GM23248 (cell line): ENCODE data around the gene CSF1R. TPM values are rescaled to one million over a fixed set of nuclear protein-coding genes. Genes with fewer than 3 reads are reported as not detected.

Source experiments
- DNase-seq: peaks from one replicate; pipeline ENCODE4 v3.0.0-alpha.2; 2015
- H2AFZ ChIP-seq: fragments of 200-600 bp; sonication (generic); 2 replicates; pipeline ENCODE4 v1.6.1; 2016; ENCODE audit warnings: antibody characterized with exemption
- H3F3A ChIP-seq: fragments of 200-600 bp; sonication (generic); 2 replicates; pipeline ENCODE4 v1.6.1; 2016; ENCODE audit warnings: mild to moderate bottlenecking, antibody characterized with exemption, mixed run types; ENCODE audit not compliant: insufficient read depth
- H3K27ac ChIP-seq: fragments of 200-600 bp; sonication (generic); 2 replicates; pipeline ENCODE4 v1.5.1; 2016; ENCODE audit warnings: mild to moderate bottlenecking
- H3K27me3 ChIP-seq: fragments of 200-600 bp; sonication (generic); replicated peaks from 2 replicates; pipeline ENCODE4 v1.6.1; 2016; ENCODE audit warnings: mild to moderate bottlenecking; ENCODE audit not compliant: insufficient read depth
- H3K36me3 ChIP-seq: fragments of 200-600 bp; sonication (generic); 2 replicates; pipeline ENCODE4 v1.6.1; 2016; ENCODE audit warnings: low read depth, mild to moderate bottlenecking
- H3K4me1 ChIP-seq: fragments of 200-600 bp; sonication (generic); 2 replicates; pipeline ENCODE4 v1.6.1; 2016; ENCODE audit warnings: mild to moderate bottlenecking; ENCODE audit not compliant: insufficient read depth
- H3K4me2 ChIP-seq: fragments of 200-600 bp; sonication (generic); one replicate; pipeline ENCODE4 v1.6.1; 2016; ENCODE audit warnings: mild to moderate bottlenecking; ENCODE audit not compliant: unreplicated experiment
- H3K4me3 ChIP-seq: fragments of 200-600 bp; sonication (generic); 2 replicates; pipeline ENCODE4 v1.5.1; 2016; ENCODE audit warnings: mild to moderate bottlenecking
- H3K79me2 ChIP-seq: fragments of 200-600 bp; sonication (generic); 2 replicates; pipeline ENCODE4 v1.6.1; 2016; ENCODE audit warnings: mild to moderate bottlenecking; ENCODE audit not compliant: insufficient read depth
- H3K9ac ChIP-seq: fragments of 200-600 bp; sonication (generic); 2 replicates; pipeline ENCODE4 v1.6.1; 2016; ENCODE audit warnings: mild to moderate bottlenecking
- H3K9me2 ChIP-seq: fragments of 200-600 bp; sonication (generic); 2 replicates; pipeline ENCODE4 v1.6.1; 2016; ENCODE audit warnings: mixed run types, mild to moderate bottlenecking, moderate library complexity; ENCODE audit not compliant: insufficient read depth
- H3K9me3 ChIP-seq: fragments of 200-600 bp; sonication (generic); one replicate; pipeline ENCODE4 v1.6.1; 2017; ENCODE audit warnings: low read depth
- H4K20me1 ChIP-seq: fragments of 200-600 bp; sonication (generic); 2 replicates; pipeline ENCODE4 v1.6.0; 2016; ENCODE audit not compliant: insufficient read depth
- EZH2 ChIP-seq: fragments of 200-600 bp; sonication (generic); IDR thresholded peaks from 2 replicates; pipeline ENCODE4 v1.6.1; 2018; ENCODE audit warnings: antibody characterized with exemption, mild to moderate bottlenecking; ENCODE audit not compliant: insufficient read depth, poor library complexity, severe bottlenecking
- EZH2phosphoT487 ChIP-seq: fragments of 200-600 bp; sonication (generic); IDR thresholded peaks from 2 replicates; pipeline ENCODE4 v1.6.1; 2018; ENCODE audit warnings: antibody characterized with exemption, moderate library complexity, mild to moderate bottlenecking, low read depth; ENCODE audit not compliant: insufficient read depth
- WGBS, 2 experiments: methylation state at CpG; one replicate each; pipeline ENCODE4 v1.1.6; 2015 to 2017; ENCODE audit warnings: low lambda C conversion rate in 2 of 2, low coverage in 1 of 2; ENCODE audit errors: missing lambda C conversion rate in 2 of 2; 5-methylcytosine and 5-hydroxymethylcytosine counted together
- in situ Hi-C: fragments of 300-500 bp; cut with MboI; formaldehyde crosslinking; loops from 2 replicates; pipeline ENCODE4 v1.15.0; 2020
- polyA plus RNA-seq: library from polyadenylated mRNA; unstranded; fragments of >200 nt; fragmentation: Nextera tagmentation; extraction: Ambion mirVana; gene quantifications from 2 replicates; pipeline ENCODE4 v1.2.1, GENCODE V29; 2016
- total RNA-seq: library from RNA; depleted of rRNA; stranded (reverse); fragments of >200 nt; shearing (Covaris generic); gene quantifications from 2 replicates; pipeline ENCODE4 v1.2.3, GENCODE V29; 2014

CSF1R gene
- total and polyA plus RNA-seq, 2 experiments from 2014 or later: 0.56 TPM; not detected in 1

- H3F3A ChIP-seq: peaks cover 67% of the 10 kb centered on the region
- no peak for TF ChIP-seq EZH2phosphoT487
- no peak for TF ChIP-seq EZH2
- H3K9me3 ChIP-seq: no peaks in the 10 kb centered on the region
- WGBS, 2 experiments: 0 to 3% methylated on average over 6 of the region's 6 CpGs
- H2AFZ ChIP-seq: 0 out of 2 replicates have a peak overlapping the region, but pooled peaks have one; percentile 5
- H4K20me1 ChIP-seq: no peaks in the 10 kb centered on the region
- H3K27me3 ChIP-seq: no peaks in the 10 kb centered on the region
- H3K36me3 ChIP-seq: 0 out of 2 replicates have a peak, but pooled peaks cover 11% of the 10 kb centered on the region
- DNase-seq: peak; percentile 97
- peak overlapping the region; percentile 88 for H3K27ac ChIP-seq
- H3K9me2 ChIP-seq: no peaks in the 10 kb centered on the region
- peak overlapping the region; percentile 69 for H3K9ac ChIP-seq
- no peaks in the 10 kb centered on the region for H3K79me2 ChIP-seq
- peaks cover 43% of the 10 kb centered on the region for H3K4me1 ChIP-seq
- H3K4me2 ChIP-seq: peak overlapping the region; percentile 9
- H3K4me3 ChIP-seq: no peak overlapping the region
- in situ Hi-C loops: loop anchor here (25.0 kb wide), 1 partner anchor 275 kb away; no protein-coding TSS in a partner anchor
Observed at GRCh38 chr5:150112201-150113046, 26.1 kb upstream of the CSF1R start.

- no peak overlapping the region for H3K4me2 ChIP-seq
- no peaks in the 10 kb centered on the region for H3K9me2 ChIP-seq
- peaks cover 65% of the 10 kb centered on the region for H3F3A ChIP-seq
- H3K9ac ChIP-seq: no peak overlapping the region
- peaks cover 38% of the 10 kb centered on the region for H3K4me1 ChIP-seq
- TF ChIP-seq EZH2 (no peak), EZH2phosphoT487 (no peak)
- no peaks in the 10 kb centered on the region for H3K79me2 ChIP-seq
- H3K27me3 ChIP-seq: no peaks in the 10 kb centered on the region
- H2AFZ ChIP-seq: no peak overlapping the region
- no peaks in the 10 kb centered on the region for H4K20me1 ChIP-seq
- 0 out of 2 replicates have a peak, but pooled peaks cover 4% of the 10 kb centered on the region for H3K36me3 ChIP-seq
- no peak for DNase-seq
- H3K9me3 ChIP-seq: no peaks in the 10 kb centered on the region
- in situ Hi-C loops: loop anchor here (25.0 kb wide), 1 partner anchor 274 kb away; no protein-coding TSS in a partner anchor
- H3K4me3 ChIP-seq: no peak overlapping the region
- WGBS, 2 experiments: 80 to 81% methylated on average over 8 of the region's 8 CpGs
- H3K27ac ChIP-seq: no peak overlapping the region
Observed at GRCh38 chr5:150111122-150111521, 24.8 kb upstream of the CSF1R start.

- 79 to 80% methylated on average over 4 of the region's 4 CpGs for WGBS, 2 experiments
- H3K36me3 ChIP-seq: no peaks in the 10 kb centered on the region
- no peak overlapping the region for H3K4me3 ChIP-seq
- no peaks in the 10 kb centered on the region for H3K79me2 ChIP-seq
- H2AFZ ChIP-seq: no peak overlapping the region
- no peaks in the 10 kb centered on the region for H3K27me3 ChIP-seq
- no peaks in the 10 kb centered on the region for H4K20me1 ChIP-seq
- no peak for DNase-seq
- H3K9me2 ChIP-seq: no peaks in the 10 kb centered on the region
- H3K9me3 ChIP-seq: no peaks in the 10 kb centered on the region
- no peak overlapping the region for H3K4me2 ChIP-seq
- in situ Hi-C loops: loop anchor here (25.0 kb wide), 1 partner anchor 273 kb away; no protein-coding TSS in a partner anchor
- no peak for TF ChIP-seq EZH2phosphoT487
- TF ChIP-seq EZH2: no peak
- peaks cover 38% of the 10 kb centered on the region for H3K4me1 ChIP-seq
- H3K9ac ChIP-seq: no peak overlapping the region
- H3K27ac ChIP-seq: no peak overlapping the region
- peaks cover 65% of the 10 kb centered on the region for H3F3A ChIP-seq
Observed at GRCh38 chr5:150109921-150110320, 23.6 kb upstream of the CSF1R start.

GRCh38 chr5:150108711-150109514 lies 22.6 kb upstream of the CSF1R start:
- Histone ChIP-seq H3K36me3 (no peaks in the 10 kb centered on the region), H3K9me2 (no peaks in the 10 kb centered on the region), H4K20me1 (no peaks in the 10 kb centered on the region), H3K27me3 (no peaks in the 10 kb centered on the region), H3F3A (peaks cover 59% of the 10 kb centered on the region), H3K9me3 (no peaks in the 10 kb centered on the region), H3K27ac (peak overlapping the region; percentile 53; the same call in 1 of the 2 replicates), H2AFZ (no peak overlapping the region), H3K4me1 (peaks cover 37% of the 10 kb centered on the region), H3K9ac (no peak overlapping the region), H3K4me2 (peak overlapping the region; percentile 16), H3K79me2 (no peaks in the 10 kb centered on the region), H3K4me3 (no peak overlapping the region)
- 60 to 70% methylated on average over 7 to 11 of the region's 11 CpGs for WGBS, 2 experiments
- DNase-seq: no peak
- TF ChIP-seq EZH2phosphoT487 (no peak), EZH2 (no peak)
- in situ Hi-C loops: loop anchor here (25.0 kb wide), 1 partner anchor 272 kb away; no protein-coding TSS in a partner anchor
